GM21390 (cell line): Measurements from ENCODE around the gene HERPUD2.
"Not testable (repeated sequence)": the region's sequence is repeated elsewhere in the genome, so short reads cannot be mapped to it uniquely, and the experiment has no call there.

Experiments used
- ATAC-seq: cut with Tn5 transposase; IDR thresholded peaks from one replicate; pipeline ENCODE4 v1.9.1; 2021; ENCODE audit not compliant: unreplicated experiment

Gene HERPUD2

GRCh38 chr7:35623381-35623780 lies 71.6 kb downstream of the HERPUD2 start:
- no peak for ATAC-seq

GRCh38 chr7:35619863-35620262 lies 75.1 kb downstream of the HERPUD2 start:
- ATAC-seq: no peak

- no peak for ATAC-seq
These were observed 77.9 kb downstream of the HERPUD2 start for GRCh38 chr7:35617041-35617440.

- no peak for ATAC-seq
These were observed 81.8 kb downstream of the HERPUD2 start for GRCh38 chr7:35613150-35613549.

GRCh38 chr7:35605760-35606159 lies 89.2 kb downstream of the HERPUD2 start:
- ATAC-seq: no peak

- ATAC-seq: no peak
These were observed 90.3 kb downstream of the HERPUD2 start for GRCh38 chr7:35604595-35604994.

GRCh38 chr7:35599645-35600044 lies 95.3 kb downstream of the HERPUD2 start:
- no peak for ATAC-seq

- no peak for ATAC-seq
These were observed 95.9 kb downstream of the HERPUD2 start for GRCh38 chr7:35599061-35599460.

- no peak for ATAC-seq
These were observed 98.9 kb downstream of the HERPUD2 start for GRCh38 chr7:35596061-35596460.

GRCh38 chr7:35593899-35594298 lies 101.0 kb downstream of the HERPUD2 start:
- no peak for ATAC-seq

GRCh38 chr7:35588647-35589046 lies 106.3 kb downstream of the HERPUD2 start:
- no peak for ATAC-seq

- no peak for ATAC-seq
These were observed 109.9 kb downstream of the HERPUD2 start for GRCh38 chr7:35584990-35585389.

GRCh38 chr7:35584533-35584932 lies 110.4 kb downstream of the HERPUD2 start:
- not testable (repeated sequence) for ATAC-seq
